Right lobe of liver (tissue), 6 donors: ENCODE data around the gene BLVRB. TPM values are rescaled to one million over a fixed set of nuclear protein-coding genes. Genes with fewer than 3 reads are reported as not detected.
"Not testable (repeated sequence)": the region's sequence is repeated elsewhere in the genome, so short reads cannot be mapped to it uniquely, and the experiment has no call there.

Experiments used
- ATAC-seq, 4 donors: fragments of 200-7000 bp; cut with Tn5 transposase; one replicate each; pipeline ENCODE4 v1.9.1; 2020; ENCODE audit warnings: mild to moderate bottlenecking in 4 of 4, moderate library complexity in 4 of 4
- DNase-seq, 3 donors: peaks; one replicate each; pipeline ENCODE4 v3.0.0-alpha.2; 2020
- H3K27ac ChIP-seq, 3 donors: fragments of 200-600 bp; one replicate each; pipeline ENCODE4 v1.8.0; 2022
- H3K27me3 ChIP-seq, 2 donors: fragments of 200-600 bp; one replicate each; pipeline ENCODE4 v1.8.0; 2022
- H3K36me3 ChIP-seq, 4 donors: fragments of 200-600 bp; sonication (generic) in 1 of 4; one replicate each; pipeline versions ENCODE4 v1.5.1 to v1.8.0; 2017 to 2022; ENCODE audit warnings: control low read depth in 1 of 4
- H3K4me1 ChIP-seq, 4 donors: fragments of 200-600 bp; sonication (generic) in 1 of 4; one replicate each; pipeline versions ENCODE4 v1.5.1 to v1.8.0; 2017 to 2022; ENCODE audit warnings: control low read depth in 1 of 4
- H3K4me3 ChIP-seq, 3 donors: fragments of 200-600 bp; one replicate each; pipeline ENCODE4 v1.8.0; 2022
- H3K9me3 ChIP-seq, 4 donors: fragments of 200-600 bp; sonication (generic) in 1 of 4; one replicate each; pipeline versions ENCODE4 v1.5.1 to v1.8.0; 2017 to 2022; ENCODE audit warnings: control low read depth in 1 of 4
- CTCF ChIP-seq, 4 donors: fragments of 200-600 bp in 3 of 4; fragments of 450-650 bp in 1 of 4; IDR thresholded peaks; one replicate each; pipeline versions ENCODE4 v1.5.1 to v1.8.0; 2016 to 2022; ENCODE audit warnings: antibody characterized with exemption in 4 of 4, mild to moderate bottlenecking in 2 of 4
- POLR2A ChIP-seq: fragments of 450-650 bp; IDR thresholded peaks from one replicate; pipeline ENCODE4 v1.6.1; 2017; ENCODE audit warnings: antibody characterized with exemption, mild to moderate bottlenecking
- WGBS: methylation state at CpG from one replicate; pipeline ENCODE4 v1.1.6; 2018; ENCODE audit warnings: low coverage, low lambda C conversion rate; ENCODE audit not compliant: insufficient coverage; ENCODE audit errors: missing lambda C conversion rate; 5-methylcytosine and 5-hydroxymethylcytosine counted together
- intact Hi-C, 2 donors: fragments of 100-400 bp; cut with DNase I; formaldehyde crosslinking; loops; one replicate each; pipeline versions ENCODE4 v1.11.2 to v1.14.1; 2022
- total RNA-seq, 6 experiments: library from RNA; depleted of rRNA in 2 of 6; stranded (reverse); fragments of >200 nt in 2 of 6; fragmentation: NEBNext Ultra II Directional in 3 of 6; extraction: Animal tissue kit (Norgen Biotek cat#: 25700) in 3 of 6; gene quantifications; one replicate each; pipeline versions ENCODE4 v1.1.0 to v1.2.4, GENCODE V29; 2016 to 2023
- donor health status: DM: no; HTN: yes; CAD: no.
- donor health status: DM: no; HTN: no; CAD: no.
- donor health status: DM: no; HTN: no; CAD: no.
- donor health status: DM: no; HTN: yes; CAD: no.
- donor health status: DM: no; HTN: yes; CAD: no.

Gene BLVRB
- total RNA-seq, 6 experiments from 2014 or later = 127 to 326 (median 146) TPM

- H3K27ac ChIP-seq = peak within 1 kb of the TSS in 1 of 3 donors; percentile 62
- intact Hi-C loops = no loop called here
- DNase-seq = peak in 2 of 3 donors; percentile 28 to 56
- peak within 1 kb of the TSS; percentile 9 to 78 (median 45) for H3K4me3 ChIP-seq
- H3K27me3 ChIP-seq = no peaks in the 10 kb centered on the region
- H3K9me3 ChIP-seq = no peaks in the 10 kb centered on the region
- TF ChIP-seq CTCF (IDR thresholded peaks at IDR 0.05) (no peak), POLR2A (no peak)
- H3K36me3 ChIP-seq = no peaks in the 10 kb centered on the region
- 83% methylated on average over 3 of the region's 87 CpGs for WGBS
- H3K4me1 ChIP-seq = peaks cover 0 to 30% (median 12%) of the 10 kb centered on the region in 4 donors
- no peak for ATAC-seq
These were observed 1.6 kb upstream of the BLVRB start, which contains the start of gene SPTBN4 for GRCh38 chr19:40466985-40467734. Gene SPTBN4 (plus strand): TSS chr19:40467001. CDS start chr19:40472622, 5,621 bp downstream.

GRCh38 chr19:40466219-40466984 is 857 bp upstream of the BLVRB start:
- WGBS = 6% methylated on average over 11 of the region's 48 CpGs
- Histone ChIP-seq H3K9me3 (no peaks in the 10 kb centered on the region), H3K4me3 (peak overlapping the region; percentile 9 to 78 (median 45)), H3K27ac (peak overlapping the region in 1 of 3 donors; percentile 62), H3K4me1 (peaks cover 0 to 37% (median 16%) of the 10 kb centered on the region in 4 donors), H3K36me3 (no peaks in the 10 kb centered on the region), H3K27me3 (no peaks in the 10 kb centered on the region)
- ATAC-seq = peak in 1 of 4 donors; percentile 12
- DNase-seq = peak in 1 of 3 donors; percentile 48
- no peak for TF ChIP-seq POLR2A
- no peak for TF ChIP-seq CTCF (IDR thresholded peaks at IDR 0.05)
- intact Hi-C loops = no loop called here

GRCh38 chr19:40465025-40465556 is 454 bp downstream of the BLVRB start:
- Histone ChIP-seq H3K36me3 (no peaks in the 10 kb centered on the region), H3K9me3 (no peaks in the 10 kb centered on the region), H3K27ac (peak overlapping the region; percentile 92 to 93 (median 93)), H3K4me1 (peaks cover 0 to 50% (median 19%) of the 10 kb centered on the region in 4 donors), H3K4me3 (peak overlapping the region; percentile 78 to 95 (median 93)), H3K27me3 (no peaks in the 10 kb centered on the region)
- WGBS = 4% methylated on average over 10 of the region's 11 CpGs
- TF ChIP-seq POLR2A = no peak
- TF ChIP-seq CTCF (IDR thresholded peaks at IDR 0.05) = no peak
- DNase-seq = no peak
- ATAC-seq = peak; percentile 28 to 38 (median 34)
- intact Hi-C loops = no loop called here

- 8% methylated on average over 11 of the region's 11 CpGs for WGBS
- H3K36me3 ChIP-seq = no peaks in the 10 kb centered on the region
- peaks cover 0 to 50% (median 19%) of the 10 kb centered on the region in 4 donors for H3K4me1 ChIP-seq
- DNase-seq (peak; percentile 79 to 84 (median 83)), ATAC-seq (peak; percentile 21 to 49 (median 36))
- intact Hi-C loops = no loop called here
- TF ChIP-seq POLR2A = no peak
- peak; percentile 79 to 93 (median 80) for TF ChIP-seq CTCF (IDR thresholded peaks at IDR 0.05)
- H3K27me3 ChIP-seq = no peaks in the 10 kb centered on the region
- peak overlapping the region; percentile 92 to 93 (median 93) for H3K27ac ChIP-seq
- no peaks in the 10 kb centered on the region for H3K9me3 ChIP-seq
- H3K4me3 ChIP-seq = peak overlapping the region; percentile 78 to 95 (median 93)
These were observed 1.2 kb downstream of the BLVRB start for GRCh38 chr19:40464059-40465024.

- H3K27me3 ChIP-seq, H3K36me3 ChIP-seq, H3K9me3 ChIP-seq, intact Hi-C loops: not testable (repeated sequence)
- Histone ChIP-seq H3K4me1 (peaks cover 0 to 50% (median 19%) of the 10 kb centered on the region in 4 donors), H3K4me3 (peak overlapping the region; percentile 10 to 93 (median 78)), H3K27ac (peak overlapping the region; percentile 92 to 93 (median 93))
- WGBS = 11% methylated on average over 10 of the region's 12 CpGs
- peak in 1 of 4 donors; percentile 0 for ATAC-seq
- DNase-seq = peak in 2 of 3 donors; percentile 48 to 54
These were observed 1.9 kb downstream of the BLVRB start for GRCh38 chr19:40463587-40464037.
